RCC 7860 (cell line): ENCODE results near the gene MOV10L1.
"Not testable (repeated sequence)": the region's sequence is repeated elsewhere in the genome, so short reads cannot be mapped to it uniquely, and the experiment has no call there.

ENCODE experiments used
- DNase-seq: peaks from one replicate; pipeline ENCODE4 v3.0.0-alpha.2; 2015; ENCODE audit warnings: low spot score
- FAIRE-seq: peaks from 2 replicates; lab custom pipeline; 2012; peaks lifted over from hg19 to GRCh38; lab: Jason Lieb, UNC

Gene MOV10L1

DNA sequence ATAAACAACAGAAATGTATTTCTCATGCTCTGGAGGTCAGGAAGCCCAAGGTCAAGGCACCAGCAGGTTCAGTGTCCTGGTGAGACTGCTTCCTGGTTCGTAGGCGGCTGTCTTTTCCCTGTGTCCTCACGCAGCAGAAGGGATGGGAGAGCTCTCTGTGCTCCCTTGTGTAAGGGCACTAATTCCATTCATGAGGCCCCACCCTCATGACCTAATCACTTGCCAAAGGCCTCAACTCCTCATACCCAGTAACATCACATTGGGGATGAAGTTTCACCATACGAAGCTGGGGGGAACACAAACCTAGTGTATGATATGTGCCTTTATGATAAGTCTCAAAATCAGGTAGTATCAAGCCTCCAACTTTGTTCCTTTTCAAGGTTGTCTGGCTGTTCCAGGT is 42.1 kb downstream of the MOV10L1 start:
- FAIRE-seq (no peak), DNase-seq (no peak)

- FAIRE-seq, result no peak
Measured at GRCh38 chr22:50134481-50134880, 44.7 kb downstream of the MOV10L1 start.

DNA sequence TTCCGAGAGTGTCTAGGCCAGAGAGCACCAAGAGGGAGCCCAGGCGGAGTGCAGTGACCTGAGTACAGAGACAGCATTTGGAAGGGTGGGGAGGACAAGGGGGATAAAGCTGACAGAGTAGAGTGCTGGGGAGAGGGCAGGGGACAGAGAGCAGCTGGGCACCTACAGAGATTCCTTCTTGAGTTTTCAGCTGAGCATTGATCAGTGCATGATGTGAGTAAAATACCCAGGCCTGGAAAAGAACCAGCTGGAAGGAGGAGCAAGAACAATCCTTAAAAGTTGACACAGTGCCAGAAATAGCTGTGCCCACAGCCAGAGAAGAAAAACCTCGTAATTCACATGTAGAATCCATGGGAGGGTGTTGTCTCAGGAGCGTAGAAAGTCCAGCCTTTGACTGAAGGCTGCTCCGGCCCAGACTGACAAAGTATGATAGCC is 46.8 kb downstream of the MOV10L1 start:
- no peak for DNase-seq
- FAIRE-seq, result no peak

More at GRCh38 chr22:50134481-50134880, 44.7 kb downstream of the MOV10L1 start:
- DNase-seq, result no peak

- not testable (repeated sequence) for DNase-seq, FAIRE-seq
Measured at GRCh38 chr22:50137277-50137676, 47.5 kb downstream of the MOV10L1 start.

GRCh38 chr22:50138041-50138440 is 48.2 kb downstream of the MOV10L1 start:
- FAIRE-seq (no peak), DNase-seq (no peak)

GRCh38 chr22:50138988-50139387 is 49.2 kb downstream of the MOV10L1 start:
- no peak for DNase-seq
- FAIRE-seq, result no peak

- FAIRE-seq (no peak), DNase-seq (no peak)
Measured at GRCh38 chr22:50139843-50140415, 50.1 kb downstream of the MOV10L1 start.

GRCh38 chr22:50140615-50141014 is 50.8 kb downstream of the MOV10L1 start:
- FAIRE-seq, result no peak
- DNase-seq, result no peak

GRCh38 chr22:50141462-50141861 is 51.7 kb downstream of the MOV10L1 start:
- FAIRE-seq (no peak), DNase-seq (no peak)

DNA sequence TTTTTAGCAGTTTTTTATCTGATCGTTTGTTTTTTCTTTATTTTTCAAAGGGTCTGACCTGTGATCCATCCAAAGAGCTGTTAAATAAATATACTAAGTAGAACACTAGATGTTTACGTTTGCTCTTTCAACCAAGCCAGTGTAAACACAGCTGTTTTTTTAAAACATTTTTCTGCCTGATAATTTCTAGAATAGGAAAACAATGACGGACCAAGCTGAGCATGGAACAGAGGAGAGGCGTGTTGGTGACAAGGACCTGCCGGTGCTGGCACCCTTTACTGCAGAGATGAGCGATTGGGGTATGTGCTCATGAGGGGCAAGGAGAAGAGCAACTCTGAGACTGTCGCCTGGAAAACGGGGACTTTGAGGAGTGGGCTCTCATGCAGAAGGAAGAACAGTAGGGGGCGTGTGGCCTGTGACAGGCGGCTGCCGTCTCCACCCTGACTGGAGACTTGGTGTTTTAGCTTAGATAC is 52.1 kb downstream of the MOV10L1 start:
- DNase-seq (no peak), FAIRE-seq (no peak)

DNA sequence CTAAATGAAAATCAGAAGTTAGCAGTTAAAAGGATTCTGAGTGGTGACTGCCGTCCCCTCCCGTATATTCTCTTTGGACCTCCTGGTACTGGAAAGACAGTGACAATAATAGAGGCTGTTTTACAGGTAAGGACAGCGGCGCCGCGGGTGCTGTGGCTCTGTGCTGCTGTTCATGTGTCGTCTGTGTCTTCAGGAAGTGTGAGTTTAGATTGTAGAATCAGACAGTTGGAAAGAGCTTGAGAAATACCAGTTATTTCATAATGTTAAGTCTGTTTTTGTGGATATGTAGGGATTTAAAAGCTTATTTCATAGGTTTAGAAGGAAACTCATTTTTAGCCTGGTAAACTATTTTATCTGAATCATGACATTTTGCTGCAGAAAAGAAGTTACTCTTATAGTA is 53.3 kb downstream of the MOV10L1 start:
- FAIRE-seq (no peak), DNase-seq (no peak)

- FAIRE-seq, result no peak
- DNase-seq, result no peak
Measured at GRCh38 chr22:50144005-50144614, 54.3 kb downstream of the MOV10L1 start.

DNA sequence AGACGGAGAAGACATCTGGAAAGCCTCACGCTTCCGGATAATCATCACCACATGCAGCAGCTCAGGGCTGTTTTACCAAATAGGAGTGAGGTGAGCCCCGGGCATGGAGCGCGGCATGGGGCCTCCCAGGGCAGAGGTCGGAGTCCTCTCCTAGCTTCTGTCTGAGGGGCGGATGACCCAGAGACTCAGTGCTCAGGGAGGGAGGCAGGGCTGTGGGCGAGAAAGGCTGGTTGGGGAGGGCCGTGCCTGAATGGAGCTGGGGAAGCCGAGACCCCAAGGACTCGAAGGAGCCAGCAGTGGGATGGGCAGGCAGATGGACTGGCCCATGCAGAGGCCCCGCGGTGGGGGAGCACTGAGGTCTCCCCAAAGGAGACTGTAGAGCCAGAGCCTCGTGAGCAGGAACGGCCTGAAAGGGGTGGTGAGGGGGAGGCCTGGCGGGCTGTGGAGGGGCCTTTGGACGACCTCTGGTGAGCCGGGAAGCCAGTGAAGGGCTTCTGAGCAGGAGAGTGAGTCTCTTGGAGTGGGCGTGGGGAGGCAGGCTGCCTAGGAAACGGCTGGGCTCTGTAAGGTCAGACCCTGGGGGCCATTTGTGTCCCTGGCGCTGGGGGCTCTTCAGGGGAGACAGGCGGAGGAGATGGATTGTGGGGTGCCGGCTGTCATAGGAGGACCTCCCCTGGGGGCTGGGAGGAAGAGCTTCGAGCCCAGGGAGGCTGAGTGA is 56.1 kb downstream of the MOV10L1 start:
- DNase-seq, result no peak
- no peak for FAIRE-seq

- peak; percentile 68 for FAIRE-seq
- DNase-seq, result peak; percentile 48
Measured at GRCh38 chr22:50146439-50147238, 56.8 kb downstream of the MOV10L1 start.

DNA sequence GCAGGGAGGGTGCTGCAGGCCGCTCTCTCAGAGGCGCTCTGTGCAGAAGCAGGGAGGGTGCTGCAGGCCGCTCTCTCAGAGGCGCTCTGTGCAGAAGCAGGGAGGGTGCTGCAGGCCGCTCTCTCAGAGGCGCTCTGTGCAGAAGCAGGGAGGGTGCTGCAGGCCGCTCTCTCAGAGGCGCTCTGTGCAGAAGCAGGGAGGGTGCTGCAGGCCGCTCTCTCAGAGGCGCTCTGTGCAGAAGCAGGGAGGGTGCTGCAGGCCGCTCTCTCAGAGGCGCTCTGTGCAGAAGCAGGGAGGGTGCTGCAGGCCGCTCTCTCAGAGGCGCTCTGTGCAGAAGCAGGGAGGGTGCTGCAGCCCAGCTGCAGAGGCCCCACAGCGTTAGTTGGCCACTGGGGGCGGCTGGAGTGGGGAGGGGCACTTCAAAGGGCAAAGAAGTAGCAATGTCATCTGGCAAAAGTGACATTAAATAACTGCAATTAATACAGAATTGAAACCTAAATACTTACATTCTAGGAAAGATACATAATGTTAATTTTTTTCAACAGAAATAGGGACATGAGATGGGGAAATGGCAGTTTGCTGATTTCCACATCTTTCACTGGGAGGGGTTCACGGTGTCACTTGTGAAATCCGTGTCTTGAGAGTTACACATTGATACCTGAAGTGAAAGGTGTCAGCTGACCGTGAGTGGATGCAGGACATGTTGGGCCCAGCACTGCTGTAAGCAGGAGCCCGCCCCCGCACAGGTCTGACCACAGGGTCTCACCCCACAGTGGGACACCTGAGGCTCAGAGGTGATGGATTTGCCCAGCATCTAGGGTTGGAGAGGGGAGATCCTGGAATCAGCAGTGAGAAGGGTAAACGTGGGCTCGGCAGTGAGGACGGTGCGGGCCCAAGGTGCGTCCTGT is 57.7 kb downstream of the MOV10L1 start:
- DNase-seq, FAIRE-seq: not testable (repeated sequence)

DNA sequence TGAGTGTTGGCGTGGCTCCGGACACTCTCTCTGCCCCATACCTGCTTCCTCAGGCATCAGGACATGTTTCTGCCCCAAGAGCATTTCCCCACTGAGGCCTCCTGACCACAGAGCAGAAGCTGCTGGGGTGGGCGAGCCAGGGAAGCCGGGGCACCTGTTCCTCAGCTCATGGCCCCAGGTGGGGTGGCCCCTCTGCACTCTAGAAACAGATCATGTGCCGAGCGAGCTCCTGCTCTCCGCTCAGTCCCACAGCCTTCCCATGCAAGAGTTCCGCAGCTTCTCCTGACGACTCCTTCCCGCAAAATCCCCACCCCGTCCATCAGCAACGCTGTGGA is 58.3 kb downstream of the MOV10L1 start:
- FAIRE-seq (no peak), DNase-seq (no peak)

DNA sequence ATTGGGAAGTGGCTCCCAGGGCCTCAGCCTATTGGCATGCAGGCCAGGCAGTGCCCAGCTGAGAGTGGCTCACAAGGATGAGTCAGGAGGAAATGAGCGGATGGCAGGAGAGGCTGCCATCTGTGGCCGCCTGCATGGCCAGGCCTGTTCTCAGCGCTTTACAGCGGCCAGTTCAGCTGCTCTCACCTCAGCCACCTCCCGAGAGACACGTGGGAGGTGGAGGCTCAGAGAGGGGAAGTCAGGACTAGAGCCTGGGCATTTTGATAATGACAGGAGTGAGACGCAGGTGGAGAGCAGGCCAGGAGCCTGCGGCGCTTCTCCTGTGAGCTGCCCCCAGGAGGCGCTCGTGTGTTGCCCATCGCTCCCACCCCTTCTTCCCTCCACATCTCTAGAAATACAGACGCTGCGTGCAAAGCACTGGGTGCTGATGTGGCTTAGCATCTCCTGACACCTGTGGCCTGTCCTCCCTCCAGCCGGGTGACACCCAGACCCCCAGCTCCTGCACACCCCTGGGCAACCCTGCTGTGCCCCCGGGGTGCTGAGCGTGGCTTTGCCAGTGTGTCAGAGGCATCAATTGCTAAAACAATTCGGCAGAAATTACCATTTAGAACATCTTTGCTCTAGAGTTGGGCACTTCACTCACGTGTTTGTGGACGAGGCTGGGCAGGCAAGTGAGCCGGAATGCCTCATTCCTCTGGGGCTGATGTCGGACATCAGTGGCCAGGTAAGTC is 59.4 kb downstream of the MOV10L1 start:
- DNase-seq (peak; percentile 84), FAIRE-seq (peak; percentile 60)

DNA sequence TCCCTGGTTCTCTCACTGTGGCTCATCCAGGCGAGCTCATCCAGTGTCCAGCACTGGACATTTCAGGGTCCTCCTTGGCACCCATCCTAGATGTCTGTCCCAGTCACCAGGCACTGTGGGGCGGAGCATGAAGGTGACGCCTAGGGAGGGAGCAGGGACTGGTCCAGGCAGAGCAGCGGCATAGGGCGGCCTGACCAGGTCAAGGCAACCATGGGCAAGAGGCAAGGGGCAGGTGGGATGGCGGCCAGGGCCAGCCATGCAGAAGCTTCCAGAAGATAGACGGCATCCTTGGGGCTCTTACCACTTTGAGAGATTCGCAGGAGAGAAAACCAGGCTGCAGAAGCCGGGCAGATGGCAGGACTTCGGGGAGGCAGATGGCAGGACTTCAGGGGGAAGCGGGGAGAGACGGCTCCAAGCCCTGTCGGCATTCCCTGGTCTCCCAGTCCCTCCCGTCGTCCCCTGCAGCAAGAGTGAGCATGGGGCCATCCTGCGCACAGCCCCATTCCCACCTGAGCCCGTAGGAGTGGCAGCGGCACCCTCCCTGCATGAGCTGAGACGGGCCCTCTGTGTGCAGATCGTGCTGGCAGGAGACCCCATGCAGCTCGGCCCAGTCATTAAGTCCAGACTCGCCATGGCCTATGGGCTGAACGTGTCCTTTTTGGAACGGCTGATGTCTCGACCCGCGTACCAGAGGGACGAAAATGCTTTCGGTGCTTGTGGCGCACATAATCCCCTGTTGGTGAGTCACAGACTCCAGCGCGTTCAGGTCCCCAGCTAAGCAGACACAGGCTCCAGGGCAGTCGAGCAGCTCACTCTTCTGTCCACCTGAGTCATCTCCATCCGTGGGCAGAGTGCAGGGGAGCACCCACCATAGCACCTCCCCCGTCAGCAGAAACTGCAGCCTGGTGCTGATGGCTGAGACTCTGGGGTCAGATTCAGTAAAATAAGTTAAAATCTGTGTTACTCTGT is 60.6 kb downstream of the MOV10L1 start:
- DNase-seq (peak; percentile 74), FAIRE-seq (peak; percentile 56)
